Esophagus squamous epithelium (tissue), 5 donors: ENCODE data around the gene DNMT3L. TPM values are rescaled to one million over a fixed set of nuclear protein-coding genes. Genes with fewer than 3 reads are reported as not detected.

Experiments
- DNase-seq: peaks from one replicate; lab custom pipeline; 2025; lab: John Stamatoyannopoulos, UW
- H3K27ac ChIP-seq, 4 donors: fragments of 200-600 bp; sonication (generic); one replicate each; pipeline ENCODE4 v1.5.1; 2016 to 2019; ENCODE audit warnings: mild to moderate bottlenecking in 1 of 4
- H3K27me3 ChIP-seq, 4 donors: fragments of 200-600 bp; sonication (generic); 1 replicate in 3 of 4; 2 replicates in 1 of 4; pipeline versions ENCODE4 v1.5.1 to v1.6.0; 2017 to 2021; ENCODE audit warnings: antibody characterized with exemption in 1 of 4
- H3K36me3 ChIP-seq, 3 donors: fragments of 200-600 bp; sonication (generic); one replicate each; pipeline ENCODE4 v1.5.1; 2016 to 2019
- H3K4me1 ChIP-seq, 3 donors: fragments of 200-600 bp; sonication (generic); one replicate each; pipeline ENCODE4 v1.5.1; 2017 to 2019
- H3K4me3 ChIP-seq, 4 donors: fragments of 200-600 bp; sonication (generic); 1 replicate in 3 of 4; 2 replicates in 1 of 4; pipeline ENCODE4 v1.5.1; 2016 to 2019; ENCODE audit warnings: mild to moderate bottlenecking in 2 of 4, moderate library complexity in 1 of 4
- H3K9me3 ChIP-seq, 3 donors: fragments of 200-600 bp; sonication (generic); one replicate each; pipeline ENCODE4 v1.5.1; 2016 to 2019
- POLR2A ChIP-seq, 4 donors: fragments of 450-650 bp; IDR thresholded peaks; one replicate each; pipeline ENCODE4 v1.6.1; 2017; ENCODE audit warnings: antibody characterized with exemption in 4 of 4, mild to moderate bottlenecking in 4 of 4, moderate library complexity in 3 of 4
- WGBS, 2 donors: methylation state at CpG; one replicate each; pipeline ENCODE4 v1.1.5; 2018; 5-methylcytosine and 5-hydroxymethylcytosine counted together
- intact Hi-C: fragments of 100-400 bp; cut with DNase I; formaldehyde crosslinking; loops from one replicate; pipeline ENCODE4 v1.15.0; 2022
- total RNA-seq, 4 donors: library from RNA; depleted of rRNA; stranded (reverse); fragments of >200 nt; gene quantifications; one replicate each; pipeline ENCODE4 v1.1.0, GENCODE V29; 2016
- TF ChIP-seq, protein P1 (sequence below), 6 experiments: fragments of 450-650 bp in 4 of 6; fragments of 200-600 bp in 2 of 6; sonication (generic) in 2 of 6; IDR thresholded peaks; one replicate each; pipeline ENCODE4 v1.5.1; 2016 to 2019; ENCODE audit warnings: antibody characterized with exemption in 6 of 6, mild to moderate bottlenecking in 4 of 6, moderate library complexity in 4 of 6
- donor health status: DM: yes; HTN: yes; CAD: no.

Gene DNMT3L
- total RNA-seq, 4 donors from 2014 or later = not detected

GRCh38 chr21:44275041-44275440 is 13.3 kb upstream of the DNMT3L start:
- Histone ChIP-seq H3K27ac (no peak overlapping the region), H3K9me3 (no peaks in the 10 kb centered on the region), H3K4me1 (no peaks in the 10 kb centered on the region), H3K36me3 (no peaks in the 10 kb centered on the region), H3K27me3 (peaks cover 0 to 11% (median 0%) of the 10 kb centered on the region in 4 donors), H3K4me3 (no peak overlapping the region)
- 67 to 76% methylated on average over 4 to 5 of the region's 5 CpGs for WGBS, 2 donors
- intact Hi-C loops = no loop called here
- TF ChIP-seq, protein P1, sequence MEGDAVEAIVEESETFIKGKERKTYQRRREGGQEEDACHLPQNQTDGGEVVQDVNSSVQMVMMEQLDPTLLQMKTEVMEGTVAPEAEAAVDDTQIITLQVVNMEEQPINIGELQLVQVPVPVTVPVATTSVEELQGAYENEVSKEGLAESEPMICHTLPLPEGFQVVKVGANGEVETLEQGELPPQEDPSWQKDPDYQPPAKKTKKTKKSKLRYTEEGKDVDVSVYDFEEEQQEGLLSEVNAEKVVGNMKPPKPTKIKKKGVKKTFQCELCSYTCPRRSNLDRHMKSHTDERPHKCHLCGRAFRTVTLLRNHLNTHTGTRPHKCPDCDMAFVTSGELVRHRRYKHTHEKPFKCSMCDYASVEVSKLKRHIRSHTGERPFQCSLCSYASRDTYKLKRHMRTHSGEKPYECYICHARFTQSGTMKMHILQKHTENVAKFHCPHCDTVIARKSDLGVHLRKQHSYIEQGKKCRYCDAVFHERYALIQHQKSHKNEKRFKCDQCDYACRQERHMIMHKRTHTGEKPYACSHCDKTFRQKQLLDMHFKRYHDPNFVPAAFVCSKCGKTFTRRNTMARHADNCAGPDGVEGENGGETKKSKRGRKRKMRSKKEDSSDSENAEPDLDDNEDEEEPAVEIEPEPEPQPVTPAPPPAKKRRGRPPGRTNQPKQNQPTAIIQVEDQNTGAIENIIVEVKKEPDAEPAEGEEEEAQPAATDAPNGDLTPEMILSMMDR (IDR thresholded peaks at IDR 0.05) = no peak
- TF ChIP-seq POLR2A (IDR thresholded peaks at IDR 0.05) = no peak
- DNase-seq = no peak

- Histone ChIP-seq H3K4me3 (no peak overlapping the region), H3K36me3 (no peaks in the 10 kb centered on the region), H3K27me3 (peaks cover 0 to 11% (median 0%) of the 10 kb centered on the region in 4 donors), H3K27ac (no peak overlapping the region), H3K4me1 (no peaks in the 10 kb centered on the region), H3K9me3 (no peaks in the 10 kb centered on the region)
- intact Hi-C loops = no loop called here
- TF ChIP-seq POLR2A (IDR thresholded peaks at IDR 0.05) = no peak
- TF ChIP-seq, protein P1 (IDR thresholded peaks at IDR 0.05) = no peak
- WGBS, 2 donors = no CpG with 5 or more reads among the region's 7 CpGs
- DNase-seq = no peak
Observed at GRCh38 chr21:44273046-44273445, 11.3 kb upstream of the DNMT3L start.

GRCh38 chr21:44272284-44272858 is 10.7 kb upstream of the DNMT3L start:
- intact Hi-C loops = no loop called here
- H3K36me3 ChIP-seq = no peaks in the 10 kb centered on the region
- TF ChIP-seq, protein P1 (IDR thresholded peaks at IDR 0.05) = no peak
- TF ChIP-seq POLR2A (IDR thresholded peaks at IDR 0.05) = no peak
- WGBS, 2 donors = 92% methylated on average over 12 of the region's 18 CpGs; no CpG with 5 or more reads in 1 of the 2 donors
- no peaks in the 10 kb centered on the region for H3K4me1 ChIP-seq
- H3K4me3 ChIP-seq = no peak overlapping the region
- no peaks in the 10 kb centered on the region for H3K9me3 ChIP-seq
- no peak for DNase-seq
- H3K27ac ChIP-seq = no peak overlapping the region
- H3K27me3 ChIP-seq = peaks cover 0 to 11% (median 0%) of the 10 kb centered on the region in 4 donors

DNA sequence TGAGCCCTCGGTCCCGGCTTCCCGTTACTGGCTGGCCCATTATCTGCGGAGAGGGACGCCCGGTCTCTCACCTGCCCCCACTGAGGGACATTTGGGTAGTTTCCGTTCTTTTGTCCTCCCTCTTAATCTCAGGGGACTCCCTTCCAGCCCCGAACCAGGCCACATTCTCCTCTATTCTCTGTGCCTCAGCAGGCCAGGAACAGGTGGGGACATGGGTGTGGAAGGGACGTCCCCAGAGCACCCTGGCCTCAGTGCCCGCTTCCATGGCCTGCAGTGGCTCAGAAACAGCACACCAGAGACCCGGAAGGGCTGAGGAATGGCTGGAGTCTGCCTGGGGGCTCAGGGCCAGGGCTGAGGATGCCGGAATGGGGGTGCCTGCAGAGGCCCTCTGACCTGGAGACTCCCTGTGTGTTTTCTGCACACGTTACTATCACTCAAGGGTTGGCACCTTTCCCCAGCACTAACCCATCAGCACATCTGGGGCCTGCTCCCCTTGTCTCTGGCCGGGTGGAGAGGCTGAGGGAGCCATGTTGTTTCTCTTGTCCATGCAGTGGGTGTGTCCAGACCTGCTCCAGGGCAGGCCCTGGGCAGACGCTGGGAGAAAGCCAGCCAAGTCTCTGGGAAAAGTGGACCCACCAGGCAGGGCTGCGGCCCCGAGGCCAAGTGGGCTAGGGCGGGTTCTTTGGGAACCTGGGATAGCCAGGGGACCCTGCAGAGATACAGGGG is 10.0 kb upstream of the DNMT3L start:
- Histone ChIP-seq H3K9me3 (no peaks in the 10 kb centered on the region), H3K36me3 (no peaks in the 10 kb centered on the region), H3K4me1 (no peaks in the 10 kb centered on the region), H3K4me3 (no peak overlapping the region), H3K27me3 (peaks cover 0 to 11% (median 0%) of the 10 kb centered on the region in 4 donors), H3K27ac (no peak overlapping the region)
- TF ChIP-seq, protein P1 (IDR thresholded peaks at IDR 0.05) = no peak
- TF ChIP-seq POLR2A (IDR thresholded peaks at IDR 0.05) = no peak
- DNase-seq = no peak
- intact Hi-C loops = no loop called here
- WGBS, 2 donors = 89 to 91% methylated on average over 7 to 9 of the region's 18 CpGs

DNA sequence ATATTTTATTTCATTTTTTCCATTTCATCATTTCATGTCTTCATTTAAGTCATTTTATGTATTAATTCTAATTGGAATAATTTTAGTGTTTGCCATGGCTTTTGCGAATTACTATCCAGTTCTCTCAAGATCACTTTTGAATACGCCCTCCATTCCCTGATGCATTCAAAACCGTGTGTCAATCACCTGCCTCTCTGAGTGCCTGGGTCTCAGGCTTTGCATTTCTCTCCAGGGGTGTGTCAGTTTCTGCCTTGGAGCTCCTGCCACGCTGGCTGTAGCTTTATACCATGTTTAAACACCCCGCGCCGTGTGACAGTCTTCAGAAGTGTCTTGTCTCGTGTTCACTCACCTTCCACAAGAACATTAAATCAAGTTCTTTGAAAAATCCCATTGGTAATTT is 7.4 kb upstream of the DNMT3L start:
- WGBS, 2 donors = 74 to 81% methylated on average over 8 of the region's 8 CpGs
- TF ChIP-seq, protein P1 (IDR thresholded peaks at IDR 0.05) = no peak
- no peak for TF ChIP-seq POLR2A (IDR thresholded peaks at IDR 0.05)

More for the DNA sequence above, 7.4 kb upstream of the DNMT3L start:
- Histone ChIP-seq H3K4me3 (no peak overlapping the region), H3K9me3 (no peaks in the 10 kb centered on the region), H3K27ac (no peak overlapping the region), H3K27me3 (peaks cover 0 to 16% (median 0%) of the 10 kb centered on the region in 4 donors), H3K36me3 (no peaks in the 10 kb centered on the region), H3K4me1 (no peaks in the 10 kb centered on the region)
- no peak for DNase-seq
- intact Hi-C loops = no loop called here
